C4-2B (cell line): Measurements from ENCODE around the gene TRIM54.

ENCODE experiments used
- ZFX ChIP-seq: fragments of 450-650 bp; IDR thresholded peaks from 2 replicates; pipeline ENCODE4 v1.6.1; 2017
- TF ChIP-seq, protein P1 (sequence below): fragments of 450-650 bp; conservative IDR thresholded peaks from 2 replicates; pipeline ENCODE4 v1.5.1; 2017; ENCODE audit warnings: mild to moderate bottlenecking

DNA sequence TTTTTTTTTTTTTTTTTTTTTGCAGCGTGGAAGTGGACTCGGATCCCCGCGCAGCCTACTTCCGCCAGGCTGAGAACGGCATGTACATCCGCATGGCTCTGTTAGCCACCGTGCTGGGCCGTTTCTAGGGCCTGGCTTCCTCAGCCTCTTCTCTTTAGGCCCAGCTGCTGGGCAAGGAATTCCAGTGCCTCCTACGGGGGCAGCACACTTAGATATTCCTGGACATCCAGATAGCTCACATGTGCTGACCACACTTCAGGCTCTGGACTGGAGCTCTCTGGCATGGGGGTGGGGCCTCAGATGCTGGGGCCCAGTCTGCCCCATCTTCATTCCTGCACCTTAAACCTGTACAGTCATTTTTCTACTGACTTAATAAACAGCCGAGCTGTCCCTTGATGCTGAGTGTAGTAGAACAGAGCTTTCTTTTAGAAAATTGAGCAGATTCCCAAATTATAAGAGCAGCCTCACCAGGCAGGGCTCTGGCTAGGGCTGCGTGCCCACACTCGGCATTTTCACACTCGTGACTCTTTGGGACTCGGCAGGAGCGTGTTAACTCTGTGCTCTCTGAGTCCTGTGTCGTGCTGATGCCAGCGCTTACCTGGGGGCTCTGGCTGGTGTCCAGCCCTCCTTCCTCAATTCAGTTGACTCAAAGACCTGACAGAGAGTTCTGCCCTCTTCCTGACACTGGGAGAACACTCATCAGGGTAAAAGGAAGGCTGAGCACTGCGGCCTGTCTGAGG, 38.7 kb upstream of the TRIM54 start:
- no peak for TF ChIP-seq ZFX
- TF ChIP-seq, protein P1, sequence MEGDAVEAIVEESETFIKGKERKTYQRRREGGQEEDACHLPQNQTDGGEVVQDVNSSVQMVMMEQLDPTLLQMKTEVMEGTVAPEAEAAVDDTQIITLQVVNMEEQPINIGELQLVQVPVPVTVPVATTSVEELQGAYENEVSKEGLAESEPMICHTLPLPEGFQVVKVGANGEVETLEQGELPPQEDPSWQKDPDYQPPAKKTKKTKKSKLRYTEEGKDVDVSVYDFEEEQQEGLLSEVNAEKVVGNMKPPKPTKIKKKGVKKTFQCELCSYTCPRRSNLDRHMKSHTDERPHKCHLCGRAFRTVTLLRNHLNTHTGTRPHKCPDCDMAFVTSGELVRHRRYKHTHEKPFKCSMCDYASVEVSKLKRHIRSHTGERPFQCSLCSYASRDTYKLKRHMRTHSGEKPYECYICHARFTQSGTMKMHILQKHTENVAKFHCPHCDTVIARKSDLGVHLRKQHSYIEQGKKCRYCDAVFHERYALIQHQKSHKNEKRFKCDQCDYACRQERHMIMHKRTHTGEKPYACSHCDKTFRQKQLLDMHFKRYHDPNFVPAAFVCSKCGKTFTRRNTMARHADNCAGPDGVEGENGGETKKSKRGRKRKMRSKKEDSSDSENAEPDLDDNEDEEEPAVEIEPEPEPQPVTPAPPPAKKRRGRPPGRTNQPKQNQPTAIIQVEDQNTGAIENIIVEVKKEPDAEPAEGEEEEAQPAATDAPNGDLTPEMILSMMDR: no peak
